ENCODE data around the gene MED20.

MED20 gene

GRCh38 chr6:41881506-41881905 lies 39.4 kb downstream of the MED20 start:
- TF ChIP-seq CTCF (IDR thresholded peaks at IDR 0.05; ENCODE audit: borderline replicate concordance, extremely low read depth, low read length, poor library complexity, severe bottlenecking), result no peak
- TF ChIP-seq EZH2 (IDR thresholded peaks at IDR 0.05; ENCODE audit: borderline replicate concordance, low read depth, low read length, severe bottlenecking), result no peak
- no peak overlapping the region for H3K27ac ChIP-seq (ENCODE audit: low read length)
- ATAC-seq (ENCODE audit: insufficient read depth, low read depth) (no peak), DNase-seq (no peak)
- H3K9me3 ChIP-seq (ENCODE audit: insufficient read depth, low read length, severe bottlenecking), result no peaks in the 10 kb centered on the region
- H3K4me3 ChIP-seq (ENCODE audit: low read depth in 1 of 2, low read length in 2 of 2), result no peak overlapping the region
- H3K79me2 ChIP-seq (ENCODE audit: insufficient read depth, low read length), result peaks cover 73% of the 10 kb centered on the region
- H4K20me1 ChIP-seq (ENCODE audit: insufficient read depth, low read length), result peaks cover 2% of the 10 kb centered on the region; the same call in 1 of the 2 replicates
- H2AFZ ChIP-seq (ENCODE audit: low read depth, low read length), result no peak overlapping the region
- H3K9ac ChIP-seq (ENCODE audit: low read depth, low read length), result no peak overlapping the region
- H3K4me1 ChIP-seq (ENCODE audit: insufficient read depth, low read length), result no peaks in the 10 kb centered on the region
- no peaks in the 10 kb centered on the region; the same call in 1 of the 2 replicates for H3K36me3 ChIP-seq (ENCODE audit: insufficient read depth, low read length)
- no peak overlapping the region for H3K4me2 ChIP-seq (ENCODE audit: insufficient read depth, low read length)
- H3K27me3 ChIP-seq (ENCODE audit: insufficient read depth, low read length, poor library complexity), result no peaks in the 10 kb centered on the region

GRCh38 chr6:41878961-41879405 lies 42.0 kb downstream of the MED20 start:
- no peak for DNase-seq
- ATAC-seq (ENCODE audit: insufficient read depth, low read depth), result no peak
- TF ChIP-seq CTCF (IDR thresholded peaks at IDR 0.05; ENCODE audit: borderline replicate concordance, extremely low read depth, low read length, poor library complexity, severe bottlenecking) (no peak), EZH2 (IDR thresholded peaks at IDR 0.05; ENCODE audit: borderline replicate concordance, low read depth, low read length, severe bottlenecking) (no peak)
- Histone ChIP-seq H2AFZ (ENCODE audit: low read depth, low read length) (no peak overlapping the region), H3K9ac (ENCODE audit: low read depth, low read length) (no peak overlapping the region), H3K9me3 (ENCODE audit: insufficient read depth, low read length, severe bottlenecking) (no peaks in the 10 kb centered on the region), H3K27ac (ENCODE audit: low read length) (no peak overlapping the region), H3K27me3 (ENCODE audit: insufficient read depth, low read length, poor library complexity) (no peaks in the 10 kb centered on the region), H3K4me1 (ENCODE audit: insufficient read depth, low read length) (no peaks in the 10 kb centered on the region), H4K20me1 (ENCODE audit: insufficient read depth, low read length) (peaks cover 2% of the 10 kb centered on the region; the same call in 1 of the 2 replicates), H3K79me2 (ENCODE audit: insufficient read depth, low read length) (peaks cover 54% of the 10 kb centered on the region), H3K36me3 (ENCODE audit: insufficient read depth, low read length) (no peaks in the 10 kb centered on the region), H3K4me2 (ENCODE audit: insufficient read depth, low read length) (no peak overlapping the region), H3K4me3 (ENCODE audit: low read depth in 1 of 2, low read length in 2 of 2) (no peak overlapping the region)

- no peak overlapping the region for H2AFZ ChIP-seq (ENCODE audit: low read depth, low read length)
- no peak overlapping the region for H3K4me3 ChIP-seq (ENCODE audit: low read depth in 1 of 2, low read length in 2 of 2)
- H3K79me2 ChIP-seq (ENCODE audit: insufficient read depth, low read length), result peaks cover 53% of the 10 kb centered on the region
- H3K27me3 ChIP-seq (ENCODE audit: insufficient read depth, low read length, poor library complexity), result no peaks in the 10 kb centered on the region
- ATAC-seq (ENCODE audit: insufficient read depth, low read depth) (no peak), DNase-seq (no peak)
- no peaks in the 10 kb centered on the region for H3K4me1 ChIP-seq (ENCODE audit: insufficient read depth, low read length)
- H3K36me3 ChIP-seq (ENCODE audit: insufficient read depth, low read length), result no peaks in the 10 kb centered on the region
- H3K4me2 ChIP-seq (ENCODE audit: insufficient read depth, low read length), result no peak overlapping the region
- no peak overlapping the region for H3K9ac ChIP-seq (ENCODE audit: low read depth, low read length)
- H3K27ac ChIP-seq (ENCODE audit: low read length), result no peak overlapping the region
- H3K9me3 ChIP-seq (ENCODE audit: insufficient read depth, low read length, severe bottlenecking), result no peaks in the 10 kb centered on the region
- no peak for TF ChIP-seq CTCF (IDR thresholded peaks at IDR 0.05; ENCODE audit: borderline replicate concordance, extremely low read depth, low read length, poor library complexity, severe bottlenecking)
- no peak for TF ChIP-seq EZH2 (IDR thresholded peaks at IDR 0.05; ENCODE audit: borderline replicate concordance, low read depth, low read length, severe bottlenecking)
- H4K20me1 ChIP-seq (ENCODE audit: insufficient read depth, low read length), result peaks cover 2% of the 10 kb centered on the region; the same call in 1 of the 2 replicates
These were observed 42.7 kb downstream of the MED20 start for GRCh38 chr6:41878246-41878645.
